ENCODE data around the gene SYT9. TPM values are rescaled to one million over a fixed set of nuclear protein-coding genes. Genes with fewer than 3 reads are reported as not detected.

The SYT9 gene
- total and polyA plus RNA-seq, 9 of the 15 experiments (the other 6 are each of a cell fraction or from before 2014, with no cell fraction given) = 0.01 TPM; not detected in 8

DNA sequence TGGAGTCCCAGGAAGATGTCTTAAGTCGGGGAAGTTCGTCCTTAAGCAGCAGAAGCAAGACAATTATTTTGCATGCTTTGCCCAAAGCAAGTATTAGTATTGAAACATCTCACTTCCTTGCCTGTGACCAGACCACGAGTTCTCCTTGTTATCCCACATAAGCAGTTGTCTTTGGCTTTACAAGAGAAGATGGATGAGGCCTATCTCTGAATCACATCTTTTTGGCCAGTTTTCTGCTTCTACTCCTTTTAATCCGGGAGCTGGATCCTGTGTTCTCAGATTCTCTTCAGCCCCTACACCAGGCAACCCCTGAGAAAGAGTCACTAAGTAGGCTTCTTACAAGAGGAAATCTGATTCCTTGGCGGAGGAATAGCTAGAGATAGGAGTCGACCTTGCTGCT is 2.1 kb downstream of the SYT9 start:
- Histone ChIP-seq H2AFZ (ENCODE audit: low read depth, low read length) (no peak overlapping the region), H3K9me3 (replicated peaks; ENCODE audit: control insufficient read depth, insufficient read depth, low read depth, low read length) (no peaks in the 10 kb centered on the region), H3K4me1 (replicated peaks in 1 of 2; ENCODE audit: control insufficient read depth in 2 of 2, insufficient read depth in 2 of 2, low read length in 2 of 2) (peaks cover 0 to 16% of the 10 kb centered on the region in 2 experiments; a peak in 2 of 5 replicates), H3K9ac (ENCODE audit: insufficient read depth in 1 of 2, low read depth in 2 of 2, low read length in 2 of 2) (no peak overlapping the region), H3K79me2 (ENCODE audit: control insufficient read depth, insufficient read depth, low read length) (no peaks in the 10 kb centered on the region), H3K4me2 (ENCODE audit: insufficient read depth, low read length) (no peak overlapping the region), H3K9me1 (ENCODE audit: control insufficient read depth, insufficient read depth, low read length) (no peaks in the 10 kb centered on the region), H3K36me3 (ENCODE audit: control insufficient read depth, insufficient read depth, low read length) (no peaks in the 10 kb centered on the region), H3K4me3 (no peak overlapping the region), H4K20me1 (replicated peaks; ENCODE audit: control insufficient read depth, insufficient read depth, low read length) (no peaks in the 10 kb centered on the region), H3K27ac (ENCODE audit: extremely low read depth, low read depth, low read length) (no peak overlapping the region), H3K27me3 (ENCODE audit: control insufficient read depth in 2 of 2, insufficient read depth in 2 of 2, low read length in 2 of 2) (peaks cover 11 to 25% of the 10 kb centered on the region in 2 experiments; a peak in 4 of 5 replicates)
- FAIRE-seq (no peak), DNase-seq (ENCODE audit: extremely low read depth in 1 of 4, low spot score in 3 of 4) (no peak), ATAC-seq (no peak)
- in situ Hi-C loops (cut with MboI) (no loop called here), intact Hi-C loops (cut with micrococcal nuclease) (no loop called here)
- CTCF ChIA-PET (ENCODE audit: low intra/inter-chr PET ratio) = no interaction called here
- TF ChIP-seq ZNF780A (CRISPR knock-in tag; IDR thresholded peaks at IDR 0.05) (no peak), CEBPB (tag; IDR thresholded peaks at IDR 0.05) (no peak), KDM4B (IDR thresholded peaks at IDR 0.05; ENCODE audit: borderline replicate concordance in 2 of 2, low read depth in 1 of 2) (no peak), DIDO1 (tag; IDR thresholded peaks at IDR 0.05; ENCODE audit: low read depth) (no peak), TEAD2 (tag; IDR thresholded peaks at IDR 0.05) (no peak), SRF (CRISPR knock-in tag; IDR thresholded peaks at IDR 0.05) (no peak), TSC22D4 (tag; IDR thresholded peaks at IDR 0.05) (no peak), CBX5 (IDR thresholded peaks at IDR 0.05; ENCODE audit: borderline replicate concordance, low read depth) (no peak), IFI16 (CRISPR knock-in tag; IDR thresholded peaks at IDR 0.05) (no peak), EWSR1 (IDR thresholded peaks at IDR 0.05; ENCODE audit: borderline replicate concordance, low read depth, partially characterized antibody) (no peak), ZNF778 (CRISPR knock-in tag; IDR thresholded peaks at IDR 0.05) (no peak), GABPB2 (CRISPR knock-in tag; conservative IDR thresholded peaks at IDR 0.05) (no peak)
- 0% methylated on average over 6 of the region's 6 CpGs for WGBS (ENCODE audit: insufficient coverage, low coverage, missing lambda C conversion rate)
- no TSS peak for BruUV-seq (replicated peaks)
- POLR2A ChIA-PET = interaction anchor here (0.7 kb wide), 1 partner anchor 69 kb away, joined by 3 read pairs; no protein-coding TSS in a partner anchor
